HepG2 (cell line): ENCODE measurements around the gene BBS5. TPM values are rescaled to one million over a fixed set of nuclear protein-coding genes. Genes with fewer than 3 reads are reported as not detected.

Source experiments
- AKAP8 ChIP-seq: sonication (generic); formaldehyde crosslinking; IDR thresholded peaks from 2 replicates; pipeline ENCODE4 v1.5.1; 2020; ENCODE audit warnings: mild to moderate bottlenecking, missing genetic modification reagents
- BRD4 ChIP-seq: sonication (generic); formaldehyde crosslinking; IDR thresholded peaks from 2 replicates; pipeline ENCODE4 v1.4.0; 2020; ENCODE audit warnings: missing genetic modification reagents
- CCDC6 ChIP-seq: sonication (generic); formaldehyde crosslinking; IDR thresholded peaks from 2 replicates; pipeline ENCODE4 v1.8.1; 2022; ENCODE audit warnings: mild to moderate bottlenecking, missing genetic modification reagents, moderate library complexity
- ETV6 ChIP-seq: sonication (generic); formaldehyde crosslinking; conservative IDR thresholded peaks from 2 replicates; pipeline ENCODE4 v1.4.0; 2020; ENCODE audit warnings: missing genetic modification reagents
- HNF4G ChIP-seq, 2 experiments: sonication (generic) in 1 of 2; formaldehyde crosslinking in 1 of 2; IDR thresholded peaks; 2 replicates each; pipeline versions ENCODE4 v1.4.0 to v1.6.1; 2011 to 2020; ENCODE audit warnings: borderline replicate concordance in 2 of 2, low read depth in 2 of 2, mild to moderate bottlenecking in 2 of 2, low read length in 1 of 2, missing genetic modification reagents in 1 of 2, moderate library complexity in 1 of 2
- MEF2D ChIP-seq: sonication (generic); formaldehyde crosslinking; IDR thresholded peaks from 2 replicates; pipeline ENCODE4 v1.5.1; 2020; ENCODE audit warnings: mild to moderate bottlenecking, missing genetic modification reagents
- NPAS2 ChIP-seq: sonication (generic); formaldehyde crosslinking; IDR thresholded peaks from 2 replicates; pipeline ENCODE4 v1.8.0; 2022; ENCODE audit warnings: mild to moderate bottlenecking, missing genetic modification reagents, borderline replicate concordance
- PATZ1 ChIP-seq: sonication (generic); formaldehyde crosslinking; IDR thresholded peaks from 2 replicates; pipeline ENCODE4 v1.4.0; 2020; ENCODE audit warnings: missing genetic modification reagents
- PRPF4 ChIP-seq: fragments of 200-400 bp; formaldehyde crosslinking; IDR thresholded peaks from 2 replicates; pipeline ENCODE4 v1.6.1; 2016; ENCODE audit warnings: low read length, low read depth; ENCODE audit not compliant: poor library complexity, severe bottlenecking
- REXO4 ChIP-seq: sonication (generic); formaldehyde crosslinking; IDR thresholded peaks from 2 replicates; pipeline ENCODE4 v1.8.0; 2022; ENCODE audit warnings: missing genetic modification reagents, mild to moderate bottlenecking, borderline replicate concordance
- SAFB2 ChIP-seq: sonication (generic); formaldehyde crosslinking; IDR thresholded peaks from 2 replicates; pipeline ENCODE4 v1.5.1; 2020; ENCODE audit warnings: missing genetic modification reagents, low read depth, mild to moderate bottlenecking, borderline replicate concordance
- ZEB1 ChIP-seq: IDR thresholded peaks from 2 replicates; pipeline ENCODE4 v1.6.1; 2012; ENCODE audit warnings: mild to moderate bottlenecking, low read depth, inconsistent platforms; ENCODE audit not compliant: insufficient replicate concordance
- ZHX1 ChIP-seq: sonication (generic); formaldehyde crosslinking; IDR thresholded peaks from 2 replicates; pipeline ENCODE4 v1.8.1; 2022; ENCODE audit warnings: low read depth, mild to moderate bottlenecking, missing genetic modification reagents
- ZNF142 ChIP-seq: sonication (generic); formaldehyde crosslinking; IDR thresholded peaks from 2 replicates; pipeline ENCODE4 v1.4.0; 2020; ENCODE audit warnings: missing genetic modification reagents
- ZNF264 ChIP-seq: sonication (generic); formaldehyde crosslinking; IDR thresholded peaks from 2 replicates; pipeline ENCODE4 v1.4.0; 2020; ENCODE audit warnings: missing genetic modification reagents
- ZNF567 ChIP-seq: sonication (generic); formaldehyde crosslinking; IDR thresholded peaks from 2 replicates; pipeline ENCODE4 v1.8.1; 2023; ENCODE audit warnings: mild to moderate bottlenecking, missing genetic modification reagents, borderline replicate concordance
- polyA plus RNA-seq, 8 experiments: library from polyadenylated mRNA; depleted of rRNA in 3 of 8; stranded (reverse) in 7 of 8; unstranded in 1 of 8; fragments of >200 nt; fragmentation: Illumina TruSeq in 4 of 8; extraction: Trizol in 4 of 8; gene quantifications; 2 replicates each; pipeline versions ENCODE4 v1.2.1 to v1.2.3, GENCODE V29; 2011 to 2016; ENCODE audit warnings: low read depth in 4 of 8, missing spikeins in 1 of 8, mixed read lengths in 1 of 8; ENCODE audit not compliant: insufficient read depth in 1 of 8
- total RNA-seq, 5 experiments: library from RNA; depleted of rRNA; stranded (reverse); fragments of >200 nt; fragmentation: Illumina TruSeq; extraction: Trizol; gene quantifications; 2 replicates each; pipeline ENCODE4 v1.2.3, GENCODE V29; 2016; ENCODE audit warnings: low read depth in 1 of 5

BBS5 gene
- total and polyA plus RNA-seq, 2 of the 13 experiments (the other 11 are each of a cell fraction or from before 2014, with no cell fraction given) = 1.8 to 4.5 TPM

- TF ChIP-seq ZHX1 (no peak), HNF4G (IDR thresholded peaks at IDR 0.05; ENCODE audit: borderline replicate concordance, low read depth, low read length) (no peak; the same call in 1 of the 2 replicates), HNF4G (CRISPR knock-in tag; IDR thresholded peaks at IDR 0.05; ENCODE audit: borderline replicate concordance, low read depth) (no peak), ETV6 (CRISPR knock-in tag) (no peak), SAFB2 (CRISPR knock-in tag) (no peak), ZNF567 (CRISPR knock-in tag) (no peak), CCDC6 (CRISPR knock-in tag) (no peak), ZEB1 (no peak), BRD4 (CRISPR knock-in tag) (no peak), ZNF142 (CRISPR knock-in tag) (no peak), PATZ1 (CRISPR knock-in tag) (no peak), PRPF4 (no peak), AKAP8 (CRISPR knock-in tag) (no peak), ZNF264 (CRISPR knock-in tag) (0 out of 2 replicates have a peak, but pooled peaks have one; percentile 17), NPAS2 (CRISPR knock-in tag) (no peak), REXO4 (CRISPR knock-in tag) (no peak), MEF2D (no peak)
Measured at GRCh38 chr2:169485650-169486138, 6.4 kb downstream of the BBS5 start (continued).
